ENCODE data around the gene NEU4. TPM values are rescaled to one million over a fixed set of nuclear protein-coding genes. Genes with fewer than 3 reads are reported as not detected.
"Not testable (repeated sequence)": the region's sequence is repeated elsewhere in the genome, so short reads cannot be mapped to it uniquely, and the experiment has no call there.

NEU4 gene
- polyA plus RNA-seq, 1 donor from 2014 or later = not detected

- Histone ChIP-seq H3F3A (ENCODE audit: insufficient read depth, low read length, poor library complexity, severe bottlenecking) (no peaks in the 10 kb centered on the region), H3K9me3 (ENCODE audit: low read length) (no peaks in the 10 kb centered on the region), H3K79me2 (replicated peaks; ENCODE audit: insufficient read depth, low read length) (no peaks in the 10 kb centered on the region), H3K27ac (ENCODE audit: low read length) (no peak overlapping the region), H3K4me3 (ENCODE audit: low read length) (no peak overlapping the region), H3K27me3 (ENCODE audit: insufficient read depth, low read depth, low read length) (no peaks in the 10 kb centered on the region), H3K4me2 (ENCODE audit: low read length) (no peak overlapping the region), H3K9me2 (ENCODE audit: insufficient read depth, low read length) (no peaks in the 10 kb centered on the region), H3K9ac (ENCODE audit: low read length) (no peak overlapping the region), H4K20me1 (ENCODE audit: insufficient read depth) (no peaks in the 10 kb centered on the region), H3K36me3 (ENCODE audit: insufficient read depth, low read length) (no peaks in the 10 kb centered on the region), H2AFZ (ENCODE audit: low read depth, low read length) (no peak overlapping the region)
- TF ChIP-seq TAF1 (IDR thresholded peaks at IDR 0.05; ENCODE audit: low read depth) (no peak), EP300 (conservative IDR thresholded peaks at IDR 0.05; ENCODE audit: poor library complexity, severe bottlenecking) (no peak), EZH2 (IDR thresholded peaks at IDR 0.05; ENCODE audit: borderline replicate concordance, insufficient read depth, low read length, poor library complexity, severe bottlenecking) (no peak), RAD21 (conservative IDR thresholded peaks at IDR 0.05) (no peak)
Observed at GRCh38 chr2:241798631-241799521, 10.1 kb upstream of the NEU4 start.

DNA sequence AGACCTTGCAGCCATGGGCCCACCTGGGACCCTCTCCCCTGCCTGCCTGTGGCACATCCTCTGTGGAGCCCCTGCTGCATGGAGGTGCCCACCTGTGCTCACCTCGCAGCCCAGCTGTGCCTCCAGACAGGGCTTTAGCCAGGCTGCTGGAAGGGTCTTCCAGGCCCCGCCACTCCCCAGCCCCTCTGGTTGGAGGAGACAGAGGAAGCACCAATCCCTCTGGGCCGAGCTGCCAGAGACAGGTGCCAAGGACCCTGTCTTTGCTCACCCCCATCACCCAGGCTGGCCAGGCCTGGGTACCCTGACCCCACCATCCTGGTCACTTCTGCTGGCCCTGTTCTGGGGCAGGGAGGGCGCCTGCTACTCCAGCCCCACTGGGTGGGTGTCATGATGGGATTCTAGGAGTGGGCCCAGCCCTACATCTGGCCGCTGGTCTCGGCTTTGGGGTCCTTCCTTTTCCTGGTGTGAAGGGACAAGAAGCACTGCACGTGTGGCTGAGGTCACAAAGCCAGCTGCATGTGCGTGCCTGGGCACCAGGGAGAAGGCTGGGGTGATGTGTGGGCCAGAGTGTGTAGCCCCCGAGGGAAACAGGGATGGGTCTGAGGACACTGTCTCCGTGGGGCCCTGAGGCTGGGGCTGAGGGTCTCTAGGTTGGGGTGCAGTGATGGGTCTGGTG, 9.3 kb upstream of the NEU4 start:
- no peak for TF ChIP-seq RAD21 (conservative IDR thresholded peaks at IDR 0.05)
- TF ChIP-seq MXI1 (conservative IDR thresholded peaks at IDR 0.05; ENCODE audit: poor library complexity, severe bottlenecking) = no peak
- no peak for TF ChIP-seq SMC3 (conservative IDR thresholded peaks at IDR 0.05; ENCODE audit: poor library complexity)
- TF ChIP-seq REST (IDR thresholded peaks at IDR 0.05; ENCODE audit: borderline replicate concordance) = no peak
- TF ChIP-seq CTCF (IDR thresholded peaks at IDR 0.05; ENCODE audit: poor library complexity, severe bottlenecking) = no peak
- no peak for TF ChIP-seq TAF1 (IDR thresholded peaks at IDR 0.05; ENCODE audit: low read depth)
- no peak for TF ChIP-seq POLR2AphosphoS5 (IDR thresholded peaks at IDR 0.05)
- TF ChIP-seq EP300 (conservative IDR thresholded peaks at IDR 0.05; ENCODE audit: poor library complexity, severe bottlenecking) = no peak
- TF ChIP-seq EZH2 (IDR thresholded peaks at IDR 0.05; ENCODE audit: borderline replicate concordance, insufficient read depth, low read length, poor library complexity, severe bottlenecking) = no peak
- no peaks in the 10 kb centered on the region for H3F3A ChIP-seq (ENCODE audit: insufficient read depth, low read length, poor library complexity, severe bottlenecking)
- H3K27me3 ChIP-seq (ENCODE audit: insufficient read depth, low read depth, low read length) = no peaks in the 10 kb centered on the region
- no peaks in the 10 kb centered on the region for H3K9me2 ChIP-seq (ENCODE audit: insufficient read depth, low read length)
- H3K27ac ChIP-seq (ENCODE audit: low read length) = no peak overlapping the region
- H3K79me2 ChIP-seq (replicated peaks; ENCODE audit: insufficient read depth, low read length) = no peaks in the 10 kb centered on the region
- H4K20me1 ChIP-seq (ENCODE audit: insufficient read depth) = no peaks in the 10 kb centered on the region
- no peak overlapping the region for H3K4me2 ChIP-seq (ENCODE audit: low read length)
- no peak overlapping the region for H3K4me3 ChIP-seq (ENCODE audit: low read length)
- H3K36me3 ChIP-seq (ENCODE audit: insufficient read depth, low read length) = no peaks in the 10 kb centered on the region
- H3K9ac ChIP-seq (ENCODE audit: low read length) = no peak overlapping the region
- no peaks in the 10 kb centered on the region for H3K9me3 ChIP-seq (ENCODE audit: low read length)
- H2AFZ ChIP-seq (ENCODE audit: low read depth, low read length) = no peak overlapping the region

DNA sequence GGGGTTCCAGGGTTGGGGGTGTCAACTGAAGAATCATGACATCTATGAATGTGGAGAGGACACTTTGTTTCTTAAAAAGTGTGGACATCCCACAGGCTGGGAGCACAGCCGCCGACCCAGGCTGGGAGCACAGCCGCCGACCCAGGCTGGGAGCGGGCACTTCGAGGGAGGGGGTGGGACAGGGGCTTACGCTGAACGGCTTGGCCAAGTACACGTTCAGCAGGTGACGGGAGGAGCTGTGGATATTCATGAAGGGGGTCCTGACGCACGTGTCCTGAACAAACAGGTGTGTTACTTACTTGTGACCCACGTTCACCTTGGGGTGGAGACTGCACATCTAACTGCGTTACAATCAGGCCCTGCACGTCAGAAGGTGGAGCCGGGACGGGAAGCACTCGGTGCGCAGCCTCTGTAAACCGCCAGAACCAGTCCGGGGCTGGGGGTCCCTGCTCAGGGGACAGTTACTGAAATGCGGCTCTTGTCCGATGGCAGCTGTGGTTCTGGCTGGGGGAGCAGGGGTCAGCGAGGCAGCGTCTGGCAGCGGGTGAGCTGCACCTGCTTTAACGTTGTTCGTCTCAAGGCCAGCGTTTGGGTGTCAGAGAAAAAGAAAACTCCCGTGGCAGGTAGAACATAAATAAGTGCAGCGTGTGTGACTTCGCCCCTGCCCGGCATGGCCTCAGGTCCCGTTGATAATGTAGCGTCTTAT, 8.6 kb upstream of the NEU4 start:
- not testable (repeated sequence) for H3K27me3 ChIP-seq (ENCODE audit: insufficient read depth, low read depth, low read length); H3K9me3 ChIP-seq (ENCODE audit: low read length); H3K4me3 ChIP-seq (ENCODE audit: low read length); H3K9me2 ChIP-seq (ENCODE audit: insufficient read depth, low read length); H3F3A ChIP-seq (ENCODE audit: insufficient read depth, low read length, poor library complexity, severe bottlenecking); H3K36me3 ChIP-seq (ENCODE audit: insufficient read depth, low read length); H4K20me1 ChIP-seq (ENCODE audit: insufficient read depth); H3K79me2 ChIP-seq (replicated peaks; ENCODE audit: insufficient read depth, low read length); H3K27ac ChIP-seq (ENCODE audit: low read length); H2AFZ ChIP-seq (ENCODE audit: low read depth, low read length); H3K9ac ChIP-seq (ENCODE audit: low read length); H3K4me2 ChIP-seq (ENCODE audit: low read length)

Measured in neural cell (in vitro differentiated cells).